HL-60/S4 treated with phorbol 12-myristate 13-acetate at 8.2 ng/mL for 4 days and 3 days (cell line): ENCODE results near the gene ZCCHC18.

Experiments
- in situ Hi-C: fragments of 300-500 bp; cut with MboI; formaldehyde crosslinking; loops from 2 replicates; pipeline ENCODE4 v1.15.0; 2022; ENCODE audit warnings: low sequenced_read_pairs

Gene ZCCHC18

DNA sequence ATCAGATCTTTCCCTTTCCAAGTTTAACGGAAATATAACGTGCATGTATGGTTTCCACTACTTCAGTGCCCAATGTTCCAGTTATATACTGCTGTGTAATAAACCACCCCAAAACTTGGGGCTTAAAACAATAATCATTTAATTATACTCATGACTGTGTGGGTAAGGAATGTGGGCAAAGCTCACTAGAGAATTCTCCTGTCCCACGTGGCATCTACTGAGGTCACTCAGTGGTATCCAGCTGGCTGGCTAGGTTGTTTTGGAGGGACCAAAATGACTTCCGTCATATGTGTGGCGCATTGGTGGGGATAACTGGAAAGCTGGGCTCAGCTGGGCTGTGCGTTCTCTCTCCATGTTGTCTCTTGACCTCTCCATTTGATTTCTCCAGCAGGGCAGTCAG is 18.5 kb downstream of the ZCCHC18 start:
- in situ Hi-C loops: no loop called here

- in situ Hi-C loops: no loop called here
These were observed 22.4 kb downstream of the ZCCHC18 start for GRCh38 chrX:104134583-104135261.

GRCh38 chrX:104135677-104136076 is 23.4 kb downstream of the ZCCHC18 start:
- in situ Hi-C loops: no loop called here

- in situ Hi-C loops: no loop called here
These were observed 24.1 kb downstream of the ZCCHC18 start for GRCh38 chrX:104136241-104137019.

DNA sequence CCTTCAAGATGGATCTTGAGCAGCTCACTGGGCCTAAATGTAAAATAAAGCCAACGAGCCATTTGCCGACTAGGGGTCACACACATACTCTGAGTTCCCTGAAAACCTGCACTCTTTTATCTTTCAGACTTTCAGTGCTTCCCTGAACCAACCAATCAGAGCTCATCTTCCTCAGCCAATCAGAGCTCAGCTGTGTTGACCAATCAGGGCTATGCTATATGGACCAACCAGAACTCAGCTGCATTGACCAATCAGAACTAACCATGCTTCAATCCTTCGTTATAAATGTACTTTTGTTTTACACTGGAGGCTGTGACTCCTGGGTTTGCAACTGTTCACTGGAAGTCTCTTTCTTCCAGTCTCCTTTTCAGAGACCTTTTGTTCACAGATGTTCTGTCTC is 25.2 kb downstream of the ZCCHC18 start:
- in situ Hi-C loops: no loop called here

DNA sequence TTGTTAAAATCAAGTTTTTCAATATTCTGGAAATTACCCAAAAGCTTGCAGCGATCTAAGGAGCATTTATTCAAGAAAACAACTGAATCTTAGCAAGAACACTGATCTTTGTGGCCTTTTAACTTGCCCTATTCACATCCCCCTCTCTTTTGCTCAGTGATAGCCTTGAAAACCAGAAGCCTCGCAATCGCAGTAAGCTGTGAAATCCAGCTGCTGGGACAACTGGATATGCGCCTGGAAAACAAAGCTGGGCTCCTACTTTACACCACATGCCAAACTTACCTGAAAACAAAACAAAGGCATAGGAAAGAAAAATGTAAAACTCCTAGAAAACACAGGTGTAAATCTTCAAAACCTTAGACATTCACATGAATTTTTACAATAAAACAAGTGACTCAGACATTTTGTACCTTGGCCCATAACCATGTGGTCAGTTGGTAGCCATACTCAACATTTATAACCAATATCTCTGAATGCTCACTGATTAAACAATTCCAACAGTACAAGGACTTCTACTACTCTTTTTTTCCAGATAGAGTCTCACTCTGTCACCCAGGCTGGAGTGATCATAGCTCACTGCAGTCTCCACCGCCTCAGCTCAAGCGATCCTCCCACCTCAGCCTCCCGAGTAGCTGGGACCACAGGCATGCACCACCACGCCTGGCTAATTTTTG is 28.9 kb downstream of the ZCCHC18 start:
- in situ Hi-C loops: no loop called here

- in situ Hi-C loops: loop anchor here (25.0 kb wide), 1 partner anchor 464 kb away; the partner anchor contains the start of gene MORF4L2
These were observed 38.7 kb downstream of the ZCCHC18 start for GRCh38 chrX:104151037-104151436.

DNA sequence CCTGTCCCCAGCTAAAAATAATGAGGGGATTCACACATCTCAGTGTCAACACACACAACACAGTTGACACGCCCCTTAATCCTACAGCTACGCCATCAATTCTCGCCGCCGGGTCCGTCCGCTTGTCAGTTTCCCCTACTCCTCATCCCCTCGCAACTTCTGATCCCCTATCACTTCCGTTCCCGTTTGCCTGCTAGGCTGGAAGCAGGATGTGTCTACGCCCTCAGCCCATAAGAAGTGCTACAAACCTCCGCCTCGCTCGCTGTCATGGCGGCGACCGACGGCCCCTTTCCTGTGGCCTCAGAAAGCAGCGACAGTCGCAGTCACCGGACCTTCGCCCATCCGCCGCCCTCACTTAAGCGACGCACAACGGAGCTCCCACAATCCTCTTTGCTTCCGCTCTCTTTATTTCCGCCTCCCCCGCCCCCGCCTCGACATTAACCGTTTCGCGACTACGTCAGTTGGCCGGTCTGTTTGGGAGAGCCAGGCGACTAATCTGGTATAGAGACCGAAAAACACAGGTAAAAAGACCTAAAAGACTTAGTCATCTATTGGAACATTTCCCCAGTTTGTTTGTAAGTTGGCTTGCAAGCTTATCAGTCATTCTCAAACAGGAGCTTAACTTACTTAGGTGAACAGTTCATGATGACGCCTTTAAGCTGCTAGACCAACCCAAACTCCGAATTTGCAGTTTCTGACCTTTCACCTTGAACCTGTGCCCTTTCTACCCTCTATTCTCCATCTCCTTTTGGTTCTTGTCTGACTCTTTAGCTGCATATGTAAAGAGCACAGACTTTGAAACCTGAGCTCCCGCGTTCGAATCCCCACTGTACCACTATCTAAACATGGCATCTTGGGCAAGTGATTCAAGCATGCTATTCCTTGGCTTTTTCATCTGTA is 44.6 kb downstream of the ZCCHC18 start, which contains the start of gene SLC25A53:
TSS of gene SLC25A53 (minus strand) at position 380 of the 900 bp plus-strand sequence. CDS start 51,752 bp downstream, outside the sequence.
- in situ Hi-C loops: loop anchor here (25.0 kb wide), 1 partner anchor 470 kb away; the partner anchor contains the start of gene MORF4L2
